Liver (tissue), 9 donors: ENCODE results near the gene PSMG3. TPM values are rescaled to one million over a fixed set of nuclear protein-coding genes. Genes with fewer than 3 reads are reported as not detected.

Experiments used
- DNase-seq: peaks from one replicate; pipeline ENCODE4 v3.0.0-alpha.2; 2017; ENCODE audit warnings: low spot score
- H3K27ac ChIP-seq, 2 donors: one replicate each; pipeline ENCODE4 v1.7.0; 2013; ENCODE audit warnings: inconsistent platforms in 2 of 2, low read length in 2 of 2, control low read depth in 1 of 2, low read depth in 1 of 2, mild to moderate bottlenecking in 1 of 2
- H3K27me3 ChIP-seq, 4 donors: one replicate each; pipeline versions ENCODE4 v1.6.1 to v1.7.0; 2013; ENCODE audit warnings: low read length in 3 of 4, inconsistent platforms in 1 of 4, mild to moderate bottlenecking in 1 of 4, moderate library complexity in 1 of 4; ENCODE audit not compliant: control insufficient read depth in 4 of 4, insufficient read depth in 4 of 4
- H3K36me3 ChIP-seq, 4 donors: one replicate each; pipeline versions ENCODE4 v1.6.1 to v1.7.0; 2013; ENCODE audit warnings: low read length in 3 of 4, mild to moderate bottlenecking in 3 of 4, low read depth in 1 of 4, moderate library complexity in 1 of 4; ENCODE audit not compliant: control insufficient read depth in 4 of 4, insufficient read depth in 3 of 4
- H3K4me1 ChIP-seq, 4 donors: one replicate each; pipeline versions ENCODE4 v1.6.1 to v1.7.0; 2013; ENCODE audit warnings: low read length in 3 of 4, mild to moderate bottlenecking in 3 of 4, moderate library complexity in 1 of 4; ENCODE audit not compliant: control insufficient read depth in 4 of 4, insufficient read depth in 4 of 4
- H3K4me3 ChIP-seq, 3 donors: one replicate each; pipeline versions ENCODE4 v1.6.1 to v1.7.0; 2013; ENCODE audit warnings: low read length in 3 of 3, control low read depth in 1 of 3, low read depth in 1 of 3, mild to moderate bottlenecking in 1 of 3
- H3K9ac ChIP-seq, 2 donors: one replicate each; pipeline ENCODE4 v1.7.0; 2013; ENCODE audit warnings: low read length in 2 of 2, mild to moderate bottlenecking in 2 of 2, moderate library complexity in 2 of 2, control low read depth in 1 of 2, low read depth in 1 of 2
- H3K9me3 ChIP-seq, 4 donors: one replicate each; pipeline versions ENCODE4 v1.6.1 to v1.7.0; 2013; ENCODE audit warnings: low read length in 3 of 4; ENCODE audit not compliant: control insufficient read depth in 4 of 4
- EGR1 ChIP-seq, 2 donors: IDR thresholded peaks; 2 replicates each; pipeline ENCODE4 v1.6.1; 2016 to 2018; ENCODE audit warnings: antibody characterized with exemption in 2 of 2, low read depth in 2 of 2
- FOXA1 ChIP-seq: IDR thresholded peaks from 2 replicates; pipeline ENCODE4 v1.6.1; 2016; ENCODE audit warnings: antibody characterized with exemption
- FOXA2 ChIP-seq: IDR thresholded peaks from 2 replicates; pipeline ENCODE4 v1.6.1; 2016; ENCODE audit warnings: antibody characterized with exemption
- GABPA ChIP-seq, 2 donors: IDR thresholded peaks in 1 of 2; conservative IDR thresholded peaks in 1 of 2; 2 replicates each; pipeline ENCODE4 v1.6.1; 2016; ENCODE audit warnings: antibody characterized with exemption in 2 of 2, mild to moderate bottlenecking in 1 of 2, moderate library complexity in 1 of 2
- HNF4A ChIP-seq, 2 donors: conservative IDR thresholded peaks; 2 replicates each; pipeline ENCODE4 v1.6.1; 2016; ENCODE audit warnings: antibody characterized with exemption in 2 of 2, mild to moderate bottlenecking in 2 of 2
- HNF4G ChIP-seq: IDR thresholded peaks from 2 replicates; pipeline ENCODE4 v1.6.1; 2016; ENCODE audit warnings: antibody characterized with exemption
- JUND ChIP-seq, 2 donors: IDR thresholded peaks; 2 replicates each; pipeline ENCODE4 v1.6.1; 2016; ENCODE audit warnings: antibody characterized with exemption in 2 of 2
- NR2F2 ChIP-seq: IDR thresholded peaks from 2 replicates; pipeline ENCODE4 v1.6.1; 2016; ENCODE audit warnings: antibody characterized with exemption
- RXRA ChIP-seq, 2 donors: IDR thresholded peaks; 2 replicates each; pipeline ENCODE4 v1.6.1; 2017 to 2018; ENCODE audit warnings: antibody characterized with exemption in 2 of 2, mild to moderate bottlenecking in 1 of 2
- SP1 ChIP-seq: IDR thresholded peaks from 2 replicates; pipeline ENCODE4 v1.6.1; 2018; ENCODE audit warnings: antibody characterized with exemption, mild to moderate bottlenecking
- TAF1 ChIP-seq: conservative IDR thresholded peaks from 2 replicates; pipeline ENCODE4 v1.6.1; 2016; ENCODE audit warnings: antibody characterized with exemption, mild to moderate bottlenecking
- YY1 ChIP-seq: IDR thresholded peaks from 2 replicates; pipeline ENCODE4 v1.6.1; 2016; ENCODE audit warnings: antibody characterized with exemption, mild to moderate bottlenecking
- WGBS: extraction: QIAGEN DNeasy Blood & Tissue Kit; methylation state at CpG from one replicate; pipeline ENCODE4 v1.1.7; 2013; 5-methylcytosine and 5-hydroxymethylcytosine counted together
- polyA plus RNA-seq, 2 donors: library from polyadenylated mRNA; stranded (reverse) in 1 of 2; unstranded in 1 of 2; fragments of 200-250 nt in 1 of 2; fragments of >200 nt in 1 of 2; fragmentation: Nextera tagmentation in 1 of 2; extraction: Ambion mirVana in 1 of 2; gene quantifications; one replicate each; pipeline versions ENCODE4 v1.2.1 to v1.2.3, GENCODE V29; 2013 to 2015
- total RNA-seq, 2 donors: library from RNA; depleted of rRNA; stranded (reverse); fragments of >200 nt; gene quantifications; one replicate each; pipeline ENCODE4 v1.2.3, GENCODE V29; 2014
- TF ChIP-seq, protein P1 (sequence below): IDR thresholded peaks from 2 replicates; pipeline ENCODE4 v1.6.1; 2016; ENCODE audit warnings: antibody characterized with exemption, mild to moderate bottlenecking
- TF ChIP-seq, protein P2 (sequence below): fragments of 150-350 bp; IDR thresholded peaks from 2 replicates; pipeline ENCODE4 v1.5.1; 2017; ENCODE audit warnings: improper control_type of control experiment, low read depth, low read length; ENCODE audit not compliant: missing input control
- TF ChIP-seq, protein P3 (sequence below): IDR thresholded peaks from 2 replicates; pipeline ENCODE4 v1.6.1; 2016; ENCODE audit warnings: antibody characterized with exemption
- TF ChIP-seq, protein P4 (sequence below): IDR thresholded peaks from 2 replicates; pipeline ENCODE4 v1.6.1; 2016; ENCODE audit warnings: antibody characterized with exemption
- TF ChIP-seq, protein P5 (sequence below): IDR thresholded peaks from 2 replicates; pipeline ENCODE4 v1.6.1; 2016; ENCODE audit warnings: antibody characterized with exemption
- donor health status: healthy.
- donor health status: healthy.
- donor health status: healthy.
- donor health status: healthy.
- donor health status: healthy.

The PSMG3 gene
- total and polyA plus RNA-seq, 4 donors = 10.1 to 22.4 (median 15.7) TPM

DNA sequence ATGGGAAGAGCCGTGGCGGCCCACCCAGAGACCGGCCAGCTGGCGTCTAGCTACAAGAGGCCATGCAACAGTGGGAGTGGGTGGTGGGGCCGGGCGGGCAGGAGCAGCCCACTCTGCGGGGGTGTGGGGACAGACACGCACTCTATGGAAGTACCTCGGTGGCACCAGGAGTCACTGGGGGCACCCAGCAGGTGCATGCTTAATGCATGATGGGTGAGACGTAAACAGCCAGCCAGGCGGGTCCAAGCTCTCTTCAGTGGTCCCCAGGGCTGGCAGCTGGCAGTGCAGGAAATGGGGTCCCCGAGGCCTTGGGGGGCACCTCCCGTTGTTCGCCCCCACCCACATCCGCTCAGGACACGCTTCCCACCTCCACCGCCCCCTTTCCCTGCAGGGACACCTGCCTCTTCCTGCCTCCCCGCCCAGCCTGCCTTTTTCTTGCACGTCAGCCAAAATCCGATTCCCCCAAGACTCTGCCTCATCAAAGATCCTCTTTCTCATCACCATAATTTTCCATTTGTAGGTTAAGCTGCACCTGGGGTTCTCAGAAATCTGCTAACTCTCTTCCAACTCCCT, 22.6 kb upstream of the PSMG3 start:
- H3K4me3 ChIP-seq = no peak overlapping the region
- H3K27me3 ChIP-seq = no peaks in the 10 kb centered on the region
- DNase-seq = no peak
- H3K27ac ChIP-seq = no peak overlapping the region
- H3K36me3 ChIP-seq = no peaks in the 10 kb centered on the region
- H3K9me3 ChIP-seq = peaks cover 0 to 9% (median 1%) of the 10 kb centered on the region in 4 donors
- peaks cover 0 to under 1% (median 0%) of the 10 kb centered on the region in 4 donors for H3K4me1 ChIP-seq
- 63% methylated on average over 20 of the region's 20 CpGs for WGBS
- H3K9ac ChIP-seq = no peak overlapping the region
- TF ChIP-seq, protein P1, sequence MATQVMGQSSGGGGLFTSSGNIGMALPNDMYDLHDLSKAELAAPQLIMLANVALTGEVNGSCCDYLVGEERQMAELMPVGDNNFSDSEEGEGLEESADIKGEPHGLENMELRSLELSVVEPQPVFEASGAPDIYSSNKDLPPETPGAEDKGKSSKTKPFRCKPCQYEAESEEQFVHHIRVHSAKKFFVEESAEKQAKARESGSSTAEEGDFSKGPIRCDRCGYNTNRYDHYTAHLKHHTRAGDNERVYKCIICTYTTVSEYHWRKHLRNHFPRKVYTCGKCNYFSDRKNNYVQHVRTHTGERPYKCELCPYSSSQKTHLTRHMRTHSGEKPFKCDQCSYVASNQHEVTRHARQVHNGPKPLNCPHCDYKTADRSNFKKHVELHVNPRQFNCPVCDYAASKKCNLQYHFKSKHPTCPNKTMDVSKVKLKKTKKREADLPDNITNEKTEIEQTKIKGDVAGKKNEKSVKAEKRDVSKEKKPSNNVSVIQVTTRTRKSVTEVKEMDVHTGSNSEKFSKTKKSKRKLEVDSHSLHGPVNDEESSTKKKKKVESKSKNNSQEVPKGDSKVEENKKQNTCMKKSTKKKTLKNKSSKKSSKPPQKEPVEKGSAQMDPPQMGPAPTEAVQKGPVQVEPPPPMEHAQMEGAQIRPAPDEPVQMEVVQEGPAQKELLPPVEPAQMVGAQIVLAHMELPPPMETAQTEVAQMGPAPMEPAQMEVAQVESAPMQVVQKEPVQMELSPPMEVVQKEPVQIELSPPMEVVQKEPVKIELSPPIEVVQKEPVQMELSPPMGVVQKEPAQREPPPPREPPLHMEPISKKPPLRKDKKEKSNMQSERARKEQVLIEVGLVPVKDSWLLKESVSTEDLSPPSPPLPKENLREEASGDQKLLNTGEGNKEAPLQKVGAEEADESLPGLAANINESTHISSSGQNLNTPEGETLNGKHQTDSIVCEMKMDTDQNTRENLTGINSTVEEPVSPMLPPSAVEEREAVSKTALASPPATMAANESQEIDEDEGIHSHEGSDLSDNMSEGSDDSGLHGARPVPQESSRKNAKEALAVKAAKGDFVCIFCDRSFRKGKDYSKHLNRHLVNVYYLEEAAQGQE = no peak
- TF ChIP-seq RXRA (IDR thresholded peaks at IDR 0.05) = no peak
- TF ChIP-seq EGR1 (IDR thresholded peaks at IDR 0.05; ENCODE audit: low read depth in 2 of 2) = no peak
- no peak for TF ChIP-seq TAF1
- TF ChIP-seq NR2F2 = no peak
- TF ChIP-seq, protein P2, sequence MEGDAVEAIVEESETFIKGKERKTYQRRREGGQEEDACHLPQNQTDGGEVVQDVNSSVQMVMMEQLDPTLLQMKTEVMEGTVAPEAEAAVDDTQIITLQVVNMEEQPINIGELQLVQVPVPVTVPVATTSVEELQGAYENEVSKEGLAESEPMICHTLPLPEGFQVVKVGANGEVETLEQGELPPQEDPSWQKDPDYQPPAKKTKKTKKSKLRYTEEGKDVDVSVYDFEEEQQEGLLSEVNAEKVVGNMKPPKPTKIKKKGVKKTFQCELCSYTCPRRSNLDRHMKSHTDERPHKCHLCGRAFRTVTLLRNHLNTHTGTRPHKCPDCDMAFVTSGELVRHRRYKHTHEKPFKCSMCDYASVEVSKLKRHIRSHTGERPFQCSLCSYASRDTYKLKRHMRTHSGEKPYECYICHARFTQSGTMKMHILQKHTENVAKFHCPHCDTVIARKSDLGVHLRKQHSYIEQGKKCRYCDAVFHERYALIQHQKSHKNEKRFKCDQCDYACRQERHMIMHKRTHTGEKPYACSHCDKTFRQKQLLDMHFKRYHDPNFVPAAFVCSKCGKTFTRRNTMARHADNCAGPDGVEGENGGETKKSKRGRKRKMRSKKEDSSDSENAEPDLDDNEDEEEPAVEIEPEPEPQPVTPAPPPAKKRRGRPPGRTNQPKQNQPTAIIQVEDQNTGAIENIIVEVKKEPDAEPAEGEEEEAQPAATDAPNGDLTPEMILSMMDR = no peak

DNA sequence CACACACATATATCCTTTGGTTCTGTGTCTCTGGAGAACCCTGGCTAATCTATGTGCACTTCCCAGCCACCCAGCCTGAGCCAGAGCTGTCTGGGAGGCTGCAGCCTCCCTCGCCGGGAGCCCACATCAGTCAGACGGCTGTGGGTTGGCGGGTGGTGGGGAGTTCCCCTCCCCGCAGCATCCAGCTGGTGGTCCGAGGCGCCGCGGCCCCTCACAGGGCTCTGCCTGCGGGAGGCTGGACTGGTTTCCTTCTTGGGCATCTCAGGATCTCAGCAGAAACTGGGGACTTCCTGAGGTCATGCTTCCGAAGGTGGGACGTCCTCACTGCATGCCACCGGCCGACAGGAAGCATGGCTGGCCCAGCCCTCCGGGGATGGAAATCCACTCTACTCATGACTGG, 22.0 kb upstream of the PSMG3 start:
- H3K27ac ChIP-seq = no peak overlapping the region
- peaks cover 0 to 9% (median 1%) of the 10 kb centered on the region in 4 donors for H3K9me3 ChIP-seq
- H3K36me3 ChIP-seq = no peaks in the 10 kb centered on the region
- no peak for DNase-seq
- H3K4me3 ChIP-seq = no peak overlapping the region
- 40% methylated on average over 15 of the region's 15 CpGs for WGBS
- H3K4me1 ChIP-seq = peaks cover 0 to 5% (median under 1%) of the 10 kb centered on the region in 4 donors
- H3K27me3 ChIP-seq = no peaks in the 10 kb centered on the region
- no peak overlapping the region for H3K9ac ChIP-seq
- TF ChIP-seq, protein P1 = no peak
- no peak for TF ChIP-seq EGR1 (IDR thresholded peaks at IDR 0.05; ENCODE audit: low read depth in 2 of 2)
- TF ChIP-seq, protein P3, sequence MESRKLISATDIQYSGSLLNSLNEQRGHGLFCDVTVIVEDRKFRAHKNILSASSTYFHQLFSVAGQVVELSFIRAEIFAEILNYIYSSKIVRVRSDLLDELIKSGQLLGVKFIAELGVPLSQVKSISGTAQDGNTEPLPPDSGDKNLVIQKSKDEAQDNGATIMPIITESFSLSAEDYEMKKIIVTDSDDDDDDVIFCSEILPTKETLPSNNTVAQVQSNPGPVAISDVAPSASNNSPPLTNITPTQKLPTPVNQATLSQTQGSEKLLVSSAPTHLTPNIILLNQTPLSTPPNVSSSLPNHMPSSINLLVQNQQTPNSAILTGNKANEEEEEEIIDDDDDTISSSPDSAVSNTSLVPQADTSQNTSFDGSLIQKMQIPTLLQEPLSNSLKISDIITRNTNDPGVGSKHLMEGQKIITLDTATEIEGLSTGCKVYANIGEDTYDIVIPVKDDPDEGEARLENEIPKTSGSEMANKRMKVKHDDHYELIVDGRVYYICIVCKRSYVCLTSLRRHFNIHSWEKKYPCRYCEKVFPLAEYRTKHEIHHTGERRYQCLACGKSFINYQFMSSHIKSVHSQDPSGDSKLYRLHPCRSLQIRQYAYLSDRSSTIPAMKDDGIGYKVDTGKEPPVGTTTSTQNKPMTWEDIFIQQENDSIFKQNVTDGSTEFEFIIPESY = no peak
- TF ChIP-seq, protein P4, sequence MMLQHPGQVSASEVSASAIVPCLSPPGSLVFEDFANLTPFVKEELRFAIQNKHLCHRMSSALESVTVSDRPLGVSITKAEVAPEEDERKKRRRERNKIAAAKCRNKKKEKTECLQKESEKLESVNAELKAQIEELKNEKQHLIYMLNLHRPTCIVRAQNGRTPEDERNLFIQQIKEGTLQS = no peak
- no peak for TF ChIP-seq HNF4A (conservative IDR thresholded peaks at IDR 0.05)
- TF ChIP-seq JUND (IDR thresholded peaks at IDR 0.05) = no peak
- no peak for TF ChIP-seq NR2F2
- TF ChIP-seq RXRA (IDR thresholded peaks at IDR 0.05) = no peak
- no peak for TF ChIP-seq TAF1
- TF ChIP-seq YY1 = no peak
- TF ChIP-seq FOXA1 = no peak
- TF ChIP-seq HNF4G = no peak
- no peak for TF ChIP-seq FOXA2
- no peak for TF ChIP-seq GABPA (IDR thresholded peaks at IDR 0.05 in 1 of 2, conservative IDR thresholded peaks at IDR 0.05 in 1 of 2)
- no peak for TF ChIP-seq SP1
- TF ChIP-seq, protein P5, sequence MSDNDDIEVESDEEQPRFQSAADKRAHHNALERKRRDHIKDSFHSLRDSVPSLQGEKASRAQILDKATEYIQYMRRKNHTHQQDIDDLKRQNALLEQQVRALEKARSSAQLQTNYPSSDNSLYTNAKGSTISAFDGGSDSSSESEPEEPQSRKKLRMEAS = no peak
